HEK293 (cell line): ENCODE measurements around the gene AKAP1.
A peak's percentile ranks its signal among the peaks of the same experiment; 100 is the strongest.

Source experiments
- CTCF ChIA-PET: fragments of 350-600 bp; formaldehyde crosslinking; extraction: SDS; loops from one replicate; lab custom pipeline; 2021; ENCODE audit warnings: antibody characterized with exemption; lab: Yijun Ruan, JAX
- POLR2A ChIA-PET: fragments of 300-600 bp; formaldehyde crosslinking; extraction: SDS; loops from one replicate; lab custom pipeline; 2020; ENCODE audit warnings: antibody characterized with exemption, inconsistent platforms; lab: Yijun Ruan, JAX
- H3K27ac ChIP-seq: fragments of 200-500 bp; sonication (Bioruptor generic); 2 replicates; pipeline ENCODE4 v1.5.1; 2014; ENCODE audit warnings: low read depth, low read length, control low read depth, inconsistent platforms; ENCODE audit errors: extremely low read depth
- H3K36me3 ChIP-seq, 2 experiments: fragments of 200-500 bp in 1 of 2; sonication (Bioruptor generic) in 1 of 2; 1 replicate in 1 of 2; 2 replicates in 1 of 2; pipeline ENCODE4 v1.5.1; 2014 to 2017; ENCODE audit warnings: inconsistent platforms in 2 of 2, low read length in 2 of 2; ENCODE audit not compliant: control insufficient read depth in 2 of 2, insufficient read depth in 1 of 2
- H3K4me1 ChIP-seq: fragments of 200-500 bp; sonication (Bioruptor generic); 2 replicates; pipeline ENCODE4 v1.5.1; 2014; ENCODE audit warnings: mild to moderate bottlenecking, low read length, inconsistent platforms; ENCODE audit not compliant: control insufficient read depth, insufficient read depth
- H3K4me3 ChIP-seq: 2 replicates; pipeline ENCODE4 v1.5.1; 2011; ENCODE audit warnings: low read depth, mild to moderate bottlenecking, control low read depth, low read length, moderate library complexity
- H3K9me3 ChIP-seq: fragments of 200-500 bp; sonication (Bioruptor generic); 2 replicates; pipeline ENCODE4 v1.5.1; 2014; ENCODE audit warnings: low read depth, low read length, inconsistent platforms; ENCODE audit not compliant: control insufficient read depth, insufficient read depth
- SALL2 ChIP-seq: fragments of 450-650 bp; formaldehyde crosslinking; IDR thresholded peaks from 2 replicates; pipeline ENCODE4 v1.5.0; 2017; ENCODE audit warnings: missing biosample characterization, mild to moderate bottlenecking, missing genetic modification characterization, borderline replicate concordance
- SCRT1 ChIP-seq: fragments of 450-650 bp; formaldehyde crosslinking; IDR thresholded peaks from 2 replicates; pipeline ENCODE4 v1.5.1; 2016; ENCODE audit warnings: missing biosample characterization, missing genetic modification characterization, borderline replicate concordance
- SCRT2 ChIP-seq: fragments of 450-650 bp; formaldehyde crosslinking; IDR thresholded peaks from 2 replicates; pipeline ENCODE4 v1.5.1; 2016; ENCODE audit warnings: missing biosample characterization, missing genetic modification characterization
- SP3 ChIP-seq: fragments of 450-650 bp; formaldehyde crosslinking; IDR thresholded peaks from 2 replicates; pipeline ENCODE4 v1.5.1; 2016; ENCODE audit warnings: missing biosample characterization, missing genetic modification characterization
- YY2 ChIP-seq: fragments of 450-650 bp; formaldehyde crosslinking; IDR thresholded peaks from 2 replicates; pipeline ENCODE4 v1.5.1; 2016; ENCODE audit warnings: missing biosample characterization, missing genetic modification characterization
- ZNF202 ChIP-seq: fragments of 450-650 bp; formaldehyde crosslinking; IDR thresholded peaks from 2 replicates; pipeline ENCODE4 v1.5.1; 2016; ENCODE audit warnings: missing biosample characterization, missing genetic modification characterization, borderline replicate concordance
- ZNF211 ChIP-seq: fragments of 450-650 bp; formaldehyde crosslinking; IDR thresholded peaks from 2 replicates; pipeline ENCODE4 v1.5.1; 2016; ENCODE audit warnings: low read depth, missing biosample characterization, missing genetic modification characterization
- ZNF391 ChIP-seq: fragments of 450-650 bp; formaldehyde crosslinking; IDR thresholded peaks from 2 replicates; pipeline ENCODE4 v1.5.1; 2016; ENCODE audit warnings: low read depth, missing biosample characterization, missing genetic modification characterization, borderline replicate concordance
- ZNF555 ChIP-seq: fragments of 450-650 bp; formaldehyde crosslinking; conservative IDR thresholded peaks from 2 replicates; pipeline ENCODE4 v1.5.1; 2017; ENCODE audit warnings: missing biosample characterization, mild to moderate bottlenecking, missing genetic modification characterization, inconsistent platforms
- TF ChIP-seq, protein P1 (sequence below): fragments of 450-650 bp; formaldehyde crosslinking; IDR thresholded peaks from 2 replicates; pipeline ENCODE4 v1.5.1; 2016; ENCODE audit warnings: missing biosample characterization, missing genetic modification characterization
- TF ChIP-seq, protein P2 (sequence below): fragments of 450-650 bp; formaldehyde crosslinking; IDR thresholded peaks from 2 replicates; pipeline ENCODE4 v1.5.1; 2016; ENCODE audit warnings: missing biosample characterization, missing genetic modification characterization
- TF ChIP-seq, protein P3 (sequence below): fragments of 450-650 bp; formaldehyde crosslinking; IDR thresholded peaks from 2 replicates; pipeline ENCODE4 v1.5.1; 2016; ENCODE audit warnings: missing biosample characterization, missing genetic modification characterization
- TF ChIP-seq, protein P4 (sequence below): fragments of 450-650 bp; formaldehyde crosslinking; conservative IDR thresholded peaks from 2 replicates; pipeline ENCODE4 v1.5.1; 2016; ENCODE audit warnings: low read depth, missing biosample characterization, missing genetic modification characterization

Gene AKAP1

DNA sequence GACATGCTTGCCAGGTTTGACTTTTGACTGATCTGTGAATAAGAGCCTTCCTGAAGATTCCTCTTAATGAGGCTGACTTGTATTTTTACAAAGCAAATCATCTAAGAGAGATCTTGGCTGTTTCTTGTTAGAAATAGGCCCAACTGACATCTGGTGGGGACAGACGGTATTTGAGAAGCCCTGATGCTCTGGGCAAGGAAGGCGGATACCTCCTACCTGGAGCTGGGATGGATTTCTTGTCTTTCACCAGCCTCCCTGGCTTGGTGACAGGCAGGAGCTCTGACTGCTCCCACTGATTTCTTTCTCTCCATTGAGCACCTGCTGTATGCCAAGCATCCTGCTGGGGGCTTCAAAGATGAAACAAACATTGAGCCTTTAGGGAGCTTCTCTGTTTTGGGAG is 40.4 kb downstream of the AKAP1 start (continued):
- no peak for TF ChIP-seq ZNF391 (tag by site-specific recombination)
- no peak for TF ChIP-seq SALL2 (tag by site-specific recombination)
- TF ChIP-seq ZNF211 (tag by site-specific recombination): no peak
- TF ChIP-seq, protein P1, sequence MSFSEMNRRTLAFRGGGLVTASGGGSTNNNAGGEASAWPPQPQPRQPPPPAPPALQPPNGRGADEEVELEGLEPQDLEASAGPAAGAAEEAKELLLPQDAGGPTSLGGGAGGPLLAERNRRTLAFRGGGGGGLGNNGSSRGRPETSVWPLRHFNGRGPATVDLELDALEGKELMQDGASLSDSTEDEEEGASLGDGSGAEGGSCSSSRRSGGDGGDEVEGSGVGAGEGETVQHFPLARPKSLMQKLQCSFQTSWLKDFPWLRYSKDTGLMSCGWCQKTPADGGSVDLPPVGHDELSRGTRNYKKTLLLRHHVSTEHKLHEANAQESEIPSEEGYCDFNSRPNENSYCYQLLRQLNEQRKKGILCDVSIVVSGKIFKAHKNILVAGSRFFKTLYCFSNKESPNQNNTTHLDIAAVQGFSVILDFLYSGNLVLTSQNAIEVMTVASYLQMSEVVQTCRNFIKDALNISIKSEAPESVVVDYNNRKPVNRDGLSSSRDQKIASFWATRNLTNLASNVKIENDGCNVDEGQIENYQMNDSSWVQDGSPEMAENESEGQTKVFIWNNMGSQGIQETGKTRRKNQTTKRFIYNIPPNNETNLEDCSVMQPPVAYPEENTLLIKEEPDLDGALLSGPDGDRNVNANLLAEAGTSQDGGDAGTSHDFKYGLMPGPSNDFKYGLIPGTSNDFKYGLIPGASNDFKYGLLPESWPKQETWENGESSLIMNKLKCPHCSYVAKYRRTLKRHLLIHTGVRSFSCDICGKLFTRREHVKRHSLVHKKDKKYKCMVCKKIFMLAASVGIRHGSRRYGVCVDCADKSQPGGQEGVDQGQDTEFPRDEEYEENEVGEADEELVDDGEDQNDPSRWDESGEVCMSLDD (tag by site-specific recombination): no peak
- TF ChIP-seq, protein P2, sequence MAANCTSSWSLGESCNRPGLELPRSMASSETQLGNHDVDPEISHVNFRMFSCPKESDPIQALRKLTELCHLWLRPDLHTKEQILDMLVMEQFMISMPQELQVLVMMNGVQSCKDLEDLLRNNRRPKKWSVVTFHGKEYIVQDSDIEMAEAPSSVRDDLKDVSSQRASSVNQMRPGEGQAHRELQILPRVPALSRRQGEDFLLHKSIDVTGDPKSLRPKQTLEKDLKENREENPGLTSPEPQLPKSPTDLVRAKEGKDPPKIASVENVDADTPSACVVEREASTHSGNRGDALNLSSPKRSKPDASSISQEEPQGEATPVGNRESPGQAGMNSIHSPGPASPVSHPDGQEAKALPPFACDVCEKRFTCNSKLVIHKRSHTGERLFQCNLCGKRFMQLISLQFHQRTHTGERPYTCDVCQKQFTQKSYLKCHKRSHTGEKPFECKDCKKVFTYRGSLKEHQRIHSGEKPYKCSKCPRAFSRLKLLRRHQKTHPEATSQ (tag by site-specific recombination): no peak
- TF ChIP-seq, protein P3, sequence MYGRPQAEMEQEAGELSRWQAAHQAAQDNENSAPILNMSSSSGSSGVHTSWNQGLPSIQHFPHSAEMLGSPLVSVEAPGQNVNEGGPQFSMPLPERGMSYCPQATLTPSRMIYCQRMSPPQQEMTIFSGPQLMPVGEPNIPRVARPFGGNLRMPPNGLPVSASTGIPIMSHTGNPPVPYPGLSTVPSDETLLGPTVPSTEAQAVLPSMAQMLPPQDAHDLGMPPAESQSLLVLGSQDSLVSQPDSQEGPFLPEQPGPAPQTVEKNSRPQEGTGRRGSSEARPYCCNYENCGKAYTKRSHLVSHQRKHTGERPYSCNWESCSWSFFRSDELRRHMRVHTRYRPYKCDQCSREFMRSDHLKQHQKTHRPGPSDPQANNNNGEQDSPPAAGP (tag by site-specific recombination): no peak
- TF ChIP-seq, protein P4, sequence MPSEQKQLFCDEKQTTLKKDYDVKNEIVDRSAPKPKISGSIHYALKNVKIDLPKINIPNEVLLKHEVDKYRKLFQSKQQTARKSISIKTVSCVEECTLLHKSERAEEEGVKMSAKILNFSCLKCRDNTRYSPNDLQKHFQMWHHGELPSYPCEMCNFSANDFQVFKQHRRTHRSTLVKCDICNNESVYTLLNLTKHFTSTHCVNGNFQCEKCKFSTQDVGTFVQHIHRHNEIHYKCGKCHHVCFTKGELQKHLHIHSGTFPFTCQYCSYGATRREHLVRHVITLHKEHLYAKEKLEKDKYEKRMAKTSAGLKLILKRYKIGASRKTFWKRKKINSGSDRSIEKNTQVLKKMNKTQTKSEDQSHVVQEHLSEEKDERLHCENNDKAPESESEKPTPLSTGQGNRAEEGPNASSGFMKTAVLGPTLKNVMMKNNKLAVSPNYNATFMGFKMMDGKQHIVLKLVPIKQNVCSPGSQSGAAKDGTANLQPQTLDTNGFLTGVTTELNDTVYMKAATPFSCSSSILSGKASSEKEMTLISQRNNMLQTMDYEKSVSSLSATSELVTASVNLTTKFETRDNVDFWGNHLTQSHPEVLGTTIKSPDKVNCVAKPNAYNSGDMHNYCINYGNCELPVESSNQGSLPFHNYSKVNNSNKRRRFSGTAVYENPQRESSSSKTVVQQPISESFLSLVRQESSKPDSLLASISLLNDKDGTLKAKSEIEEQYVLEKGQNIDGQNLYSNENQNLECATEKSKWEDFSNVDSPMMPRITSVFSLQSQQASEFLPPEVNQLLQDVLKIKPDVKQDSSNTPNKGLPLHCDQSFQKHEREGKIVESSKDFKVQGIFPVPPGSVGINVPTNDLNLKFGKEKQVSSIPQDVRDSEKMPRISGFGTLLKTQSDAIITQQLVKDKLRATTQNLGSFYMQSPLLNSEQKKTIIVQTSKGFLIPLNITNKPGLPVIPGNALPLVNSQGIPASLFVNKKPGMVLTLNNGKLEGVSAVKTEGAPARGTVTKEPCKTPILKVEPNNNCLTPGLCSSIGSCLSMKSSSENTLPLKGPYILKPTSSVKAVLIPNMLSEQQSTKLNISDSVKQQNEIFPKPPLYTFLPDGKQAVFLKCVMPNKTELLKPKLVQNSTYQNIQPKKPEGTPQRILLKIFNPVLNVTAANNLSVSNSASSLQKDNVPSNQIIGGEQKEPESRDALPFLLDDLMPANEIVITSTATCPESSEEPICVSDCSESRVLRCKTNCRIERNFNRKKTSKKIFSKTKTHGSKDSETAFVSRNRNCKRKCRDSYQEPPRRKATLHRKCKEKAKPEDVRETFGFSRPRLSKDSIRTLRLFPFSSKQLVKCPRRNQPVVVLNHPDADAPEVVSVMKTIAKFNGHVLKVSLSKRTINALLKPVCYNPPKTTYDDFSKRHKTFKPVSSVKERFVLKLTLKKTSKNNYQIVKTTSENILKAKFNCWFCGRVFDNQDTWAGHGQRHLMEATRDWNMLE: no peak
- TF ChIP-seq ZNF555 (tag by site-specific recombination): no peak
- TF ChIP-seq ZNF202 (tag by site-specific recombination): no peak

DNA sequence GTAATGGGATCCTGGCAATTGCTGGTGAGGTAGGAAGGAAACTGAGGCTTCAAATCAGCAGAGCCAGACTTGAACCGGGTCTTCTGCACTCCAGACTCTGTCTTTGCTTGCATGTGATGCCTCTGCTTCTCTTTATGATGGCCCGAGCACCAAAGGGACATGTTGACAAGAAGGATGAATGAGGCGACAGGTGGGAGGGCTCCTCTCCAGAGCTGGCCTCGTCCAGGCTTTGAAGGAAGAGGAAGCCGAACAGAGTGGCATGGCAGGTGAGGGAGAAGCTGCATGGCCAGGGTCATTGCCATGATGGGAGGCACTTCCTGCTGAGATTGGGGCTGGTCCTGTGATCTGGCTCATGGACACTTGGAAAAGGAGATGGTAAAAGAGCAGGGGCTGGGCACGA is 40.8 kb downstream of the AKAP1 start:
- CTCF ChIA-PET: interaction anchor here (0.7 to 3.3 kb wide), 7 partner anchors 18 to 869 kb away, joined by 3 to 11 read pairs (median 3); no protein-coding TSS in a partner anchor

More for the DNA sequence above, 40.8 kb downstream of the AKAP1 start:
- H3K4me3 ChIP-seq: no peak overlapping the region
- POLR2A ChIA-PET: no interaction called here
- H3K36me3 ChIP-seq: peaks cover 0 to 43% of the 10 kb centered on the region in 2 experiments; a peak in 2 of 3 replicates
- TF ChIP-seq SP3 (tag by site-specific recombination) (no peak), SCRT1 (tag by site-specific recombination) (peak; percentile 88), YY2 (tag by site-specific recombination) (no peak), SCRT2 (tag by site-specific recombination) (peak; percentile 94)
- TF ChIP-seq, all 188 proteins: peak for 2
- no peaks in the 10 kb centered on the region for H3K4me1 ChIP-seq
- no peak overlapping the region for H3K27ac ChIP-seq
- no peaks in the 10 kb centered on the region for H3K9me3 ChIP-seq
